HepG2 (cell line): ENCODE measurements around the gene GRIK4. TPM values are rescaled to one million over a fixed set of nuclear protein-coding genes. Genes with fewer than 3 reads are reported as not detected.
A peak's percentile ranks its signal among the peaks of the same experiment; 100 is the strongest.

ENCODE experiments used
- ARID2 ChIP-seq: sonication (generic); formaldehyde crosslinking; IDR thresholded peaks from 2 replicates; pipeline ENCODE4 v1.8.1; 2022; ENCODE audit warnings: mild to moderate bottlenecking, missing genetic modification reagents, borderline replicate concordance
- ARID5B ChIP-seq: IDR thresholded peaks from 2 replicates; pipeline ENCODE4 v1.4.0; 2020; ENCODE audit warnings: mild to moderate bottlenecking, missing genetic modification reagents
- DMAP1 ChIP-seq: IDR thresholded peaks from 2 replicates; pipeline ENCODE4 v1.6.1; 2016
- E2F1 ChIP-seq: sonication (generic); formaldehyde crosslinking; IDR thresholded peaks from 2 replicates; pipeline ENCODE4 v1.5.0; 2020; ENCODE audit warnings: missing genetic modification reagents
- HMGXB4 ChIP-seq, 2 experiments: sonication (generic) in 1 of 2; formaldehyde crosslinking in 1 of 2; IDR thresholded peaks; 2 replicates each; pipeline versions ENCODE4 v1.4.0 to v1.6.1; 2018 to 2020; ENCODE audit warnings: missing genetic modification reagents in 2 of 2, borderline replicate concordance in 1 of 2, low read depth in 1 of 2, mild to moderate bottlenecking in 1 of 2, missing biosample characterization in 1 of 2
- KLF9 ChIP-seq: IDR thresholded peaks from 2 replicates; pipeline ENCODE4 v1.6.1; 2016; ENCODE audit warnings: low read depth
- MBNL3 ChIP-seq: fragments of 250-450 bp; sonication (Bioruptor Pico); conservative IDR thresholded peaks from 2 replicates; pipeline ENCODE4 v1.8.0; 2022; ENCODE audit warnings: mild to moderate bottlenecking, inconsistent platforms
- SIX4 ChIP-seq: sonication (generic); formaldehyde crosslinking; IDR thresholded peaks from 2 replicates; pipeline ENCODE4 v1.4.0; 2020; ENCODE audit warnings: missing genetic modification reagents
- SMAD9 ChIP-seq: sonication (generic); formaldehyde crosslinking; IDR thresholded peaks from 2 replicates; pipeline ENCODE4 v1.5.1; 2020; ENCODE audit warnings: mild to moderate bottlenecking, missing genetic modification reagents
- SP140L ChIP-seq: sonication (generic); formaldehyde crosslinking; IDR thresholded peaks from 2 replicates; pipeline ENCODE4 v1.4.0; 2020; ENCODE audit warnings: missing genetic modification reagents, borderline replicate concordance
- TEAD2 ChIP-seq: sonication (generic); formaldehyde crosslinking; IDR thresholded peaks from 2 replicates; pipeline ENCODE4 v1.9.0; 2021; ENCODE audit warnings: missing genetic modification reagents
- ZIK1 ChIP-seq: sonication (generic); formaldehyde crosslinking; IDR thresholded peaks from 2 replicates; pipeline ENCODE4 v1.5.0; 2020; ENCODE audit warnings: mild to moderate bottlenecking, low read depth, missing genetic modification reagents, borderline replicate concordance
- ZNF12 ChIP-seq: sonication (generic); formaldehyde crosslinking; IDR thresholded peaks from 2 replicates; pipeline ENCODE4 v1.5.0; 2020; ENCODE audit warnings: missing genetic modification reagents
- ZNF234 ChIP-seq: sonication (generic); formaldehyde crosslinking; conservative IDR thresholded peaks from 2 replicates; pipeline ENCODE4 v1.5.1; 2020; ENCODE audit warnings: mild to moderate bottlenecking, missing genetic modification reagents
- ZNF382 ChIP-seq: sonication (generic); formaldehyde crosslinking; IDR thresholded peaks from 2 replicates; pipeline ENCODE4 v1.5.0; 2020; ENCODE audit warnings: missing genetic modification reagents, mild to moderate bottlenecking, borderline replicate concordance
- ZNF430 ChIP-seq: sonication (generic); formaldehyde crosslinking; IDR thresholded peaks from 2 replicates; pipeline ENCODE4 v1.9.0; 2021; ENCODE audit warnings: mild to moderate bottlenecking, missing genetic modification reagents
- ZNF484 ChIP-seq: sonication (generic); formaldehyde crosslinking; IDR thresholded peaks from 2 replicates; pipeline ENCODE4 v1.5.1; 2020; ENCODE audit warnings: mild to moderate bottlenecking, low read depth, missing genetic modification reagents, borderline replicate concordance
- ZNF646 ChIP-seq: sonication (generic); formaldehyde crosslinking; IDR thresholded peaks from 2 replicates; pipeline ENCODE4 v1.9.0; 2021; ENCODE audit warnings: mild to moderate bottlenecking, missing genetic modification reagents
- polyA plus RNA-seq, 8 experiments: library from polyadenylated mRNA; depleted of rRNA in 3 of 8; stranded (reverse) in 7 of 8; unstranded in 1 of 8; fragments of >200 nt; fragmentation: Illumina TruSeq in 4 of 8; extraction: Trizol in 4 of 8; gene quantifications; 2 replicates each; pipeline versions ENCODE4 v1.2.1 to v1.2.3, GENCODE V29; 2011 to 2016; ENCODE audit warnings: low read depth in 4 of 8, missing spikeins in 1 of 8, mixed read lengths in 1 of 8; ENCODE audit not compliant: insufficient read depth in 1 of 8
- total RNA-seq, 5 experiments: library from RNA; depleted of rRNA; stranded (reverse); fragments of >200 nt; fragmentation: Illumina TruSeq; extraction: Trizol; gene quantifications; 2 replicates each; pipeline ENCODE4 v1.2.3, GENCODE V29; 2016; ENCODE audit warnings: low read depth in 1 of 5

GRIK4 gene
- total and polyA plus RNA-seq, 2 of the 13 experiments (the other 11 are each of a cell fraction or from before 2014, with no cell fraction given) = 0.04 to 0.07 TPM

- TF ChIP-seq E2F1 = no peak
- no peak for TF ChIP-seq MBNL3 (CRISPR knock-in tag)
- no peak for TF ChIP-seq SIX4
- no peak for TF ChIP-seq KLF9 (CRISPR knock-in tag)
- TF ChIP-seq ZNF484 = no peak
- TF ChIP-seq TEAD2 (CRISPR knock-in tag) = no peak
- no peak for TF ChIP-seq SP140L (CRISPR knock-in tag)
- TF ChIP-seq SMAD9 (CRISPR knock-in tag) = no peak
- TF ChIP-seq ZNF430 (CRISPR knock-in tag) = no peak
- TF ChIP-seq ARID2 = no peak
- TF ChIP-seq ZNF382 (CRISPR knock-in tag) = no peak
- no peak for TF ChIP-seq ZNF646
- TF ChIP-seq ARID5B = peak; percentile 27; the same call in 1 of the 2 replicates
- TF ChIP-seq ZIK1 (CRISPR knock-in tag) = no peak
- TF ChIP-seq HMGXB4 (CRISPR knock-in tag; IDR thresholded peaks at IDR 0.05; ENCODE audit: borderline replicate concordance in 1 of 2, low read depth in 1 of 2) = no peak
- TF ChIP-seq ZNF234 (CRISPR knock-in tag) = no peak
- TF ChIP-seq ZNF12 (CRISPR knock-in tag) = no peak
- no peak for TF ChIP-seq DMAP1 (CRISPR knock-in tag)
Observed at GRCh38 chr11:120532832-120533196, 21.3 kb downstream of the GRIK4 start (continued).
